Fibroblast of the aortic adventitia (primary cell): ENCODE data around the gene TRMT1L. TPM values are rescaled to one million over a fixed set of nuclear protein-coding genes. Genes with fewer than 3 reads are reported as not detected.

ENCODE experiments used
- DNase-seq: peaks from one replicate; pipeline ENCODE4 v3.0.0-alpha.2; 2010; ENCODE audit warnings: low read depth
- H3K4me3 ChIP-seq: 2 replicates; pipeline ENCODE4 v1.5.1; 2011; ENCODE audit warnings: low read depth, mild to moderate bottlenecking, control low read depth, low read length, moderate library complexity
- total RNA-seq: library from RNA; depleted of rRNA; stranded (reverse); fragments of >200 nt; gene quantifications from 2 replicates; pipeline ENCODE4 v1.2.3, GENCODE V29; 2012; ENCODE audit warnings: low replicate concordance
- TF ChIP-seq, protein P1 (sequence below): IDR thresholded peaks from 2 replicates; pipeline ENCODE4 v1.5.1; 2011; ENCODE audit warnings: mild to moderate bottlenecking, low read length, control low read depth, inconsistent platforms; ENCODE audit not compliant: insufficient read depth

TRMT1L gene
- total RNA-seq, 1 donor, result 22.6 TPM

DNA sequence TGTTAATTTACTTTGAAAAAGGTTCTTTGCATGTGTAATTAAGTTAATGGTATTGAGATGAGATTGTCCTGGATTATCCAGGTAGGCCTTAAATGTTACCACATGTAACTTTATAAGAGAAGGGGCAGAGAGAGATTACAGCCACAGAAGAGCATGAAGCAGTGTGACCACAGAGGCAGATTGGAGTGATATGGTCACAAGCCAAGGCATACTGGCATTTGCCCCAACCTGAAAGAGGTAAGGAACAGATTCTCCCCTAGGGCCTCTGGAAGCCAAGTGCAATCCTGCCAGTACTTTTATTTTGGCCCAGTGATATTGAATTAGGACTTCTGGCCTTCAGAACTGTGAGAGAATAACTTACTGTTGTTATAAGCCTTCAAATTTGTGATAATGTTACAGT, 88.4 kb downstream of the TRMT1L start:
- no peak for DNase-seq
- H3K4me3 ChIP-seq, result no peak overlapping the region

More for the DNA sequence above, 88.4 kb downstream of the TRMT1L start:
- TF ChIP-seq, protein P1, sequence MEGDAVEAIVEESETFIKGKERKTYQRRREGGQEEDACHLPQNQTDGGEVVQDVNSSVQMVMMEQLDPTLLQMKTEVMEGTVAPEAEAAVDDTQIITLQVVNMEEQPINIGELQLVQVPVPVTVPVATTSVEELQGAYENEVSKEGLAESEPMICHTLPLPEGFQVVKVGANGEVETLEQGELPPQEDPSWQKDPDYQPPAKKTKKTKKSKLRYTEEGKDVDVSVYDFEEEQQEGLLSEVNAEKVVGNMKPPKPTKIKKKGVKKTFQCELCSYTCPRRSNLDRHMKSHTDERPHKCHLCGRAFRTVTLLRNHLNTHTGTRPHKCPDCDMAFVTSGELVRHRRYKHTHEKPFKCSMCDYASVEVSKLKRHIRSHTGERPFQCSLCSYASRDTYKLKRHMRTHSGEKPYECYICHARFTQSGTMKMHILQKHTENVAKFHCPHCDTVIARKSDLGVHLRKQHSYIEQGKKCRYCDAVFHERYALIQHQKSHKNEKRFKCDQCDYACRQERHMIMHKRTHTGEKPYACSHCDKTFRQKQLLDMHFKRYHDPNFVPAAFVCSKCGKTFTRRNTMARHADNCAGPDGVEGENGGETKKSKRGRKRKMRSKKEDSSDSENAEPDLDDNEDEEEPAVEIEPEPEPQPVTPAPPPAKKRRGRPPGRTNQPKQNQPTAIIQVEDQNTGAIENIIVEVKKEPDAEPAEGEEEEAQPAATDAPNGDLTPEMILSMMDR, result no peak

Other genes with a start within 250 kb of the TRMT1L start
- gene NIBAN1, start 182.4 kb downstream of the TRMT1L start, total RNA-seq, result 121 and 131 TPM in 2 replicates
- gene RNF2, start 111.4 kb downstream of the TRMT1L start, total RNA-seq, result 17.7 and 27.0 TPM in 2 replicates
- 8.1 and 9.2 TPM in 2 replicates for gene SWT1, start 214 bp upstream of the TRMT1L start, total RNA-seq
- 41.0 and 49.3 TPM in 2 replicates for gene IVNS1ABP, start 160.3 kb upstream of the TRMT1L start, total RNA-seq